Tibial nerve (tissue), 4 donors: ENCODE data around the gene LAGE3.

Experiments used
- EP300 ChIP-seq, 2 donors: sonication (generic); formaldehyde crosslinking; IDR thresholded peaks; one replicate each; pipeline ENCODE4 v1.6.1; 2017; ENCODE audit warnings: antibody characterized with exemption in 2 of 2, mild to moderate bottlenecking in 1 of 2
- POLR2A ChIP-seq, 2 donors: fragments of 450-650 bp; IDR thresholded peaks; one replicate each; pipeline ENCODE4 v1.6.1; 2017; ENCODE audit warnings: antibody characterized with exemption in 2 of 2, mild to moderate bottlenecking in 2 of 2, moderate library complexity in 2 of 2
- TF ChIP-seq, protein P1 (sequence below), 5 experiments: fragments of 200-600 bp in 3 of 5; fragments of 450-650 bp in 2 of 5; sonication (generic) in 3 of 5; IDR thresholded peaks; one replicate each; pipeline ENCODE4 v1.5.1; 2016 to 2019; ENCODE audit warnings: antibody characterized with exemption in 5 of 5, mild to moderate bottlenecking in 3 of 5, moderate library complexity in 2 of 5

- TF ChIP-seq, protein P1, sequence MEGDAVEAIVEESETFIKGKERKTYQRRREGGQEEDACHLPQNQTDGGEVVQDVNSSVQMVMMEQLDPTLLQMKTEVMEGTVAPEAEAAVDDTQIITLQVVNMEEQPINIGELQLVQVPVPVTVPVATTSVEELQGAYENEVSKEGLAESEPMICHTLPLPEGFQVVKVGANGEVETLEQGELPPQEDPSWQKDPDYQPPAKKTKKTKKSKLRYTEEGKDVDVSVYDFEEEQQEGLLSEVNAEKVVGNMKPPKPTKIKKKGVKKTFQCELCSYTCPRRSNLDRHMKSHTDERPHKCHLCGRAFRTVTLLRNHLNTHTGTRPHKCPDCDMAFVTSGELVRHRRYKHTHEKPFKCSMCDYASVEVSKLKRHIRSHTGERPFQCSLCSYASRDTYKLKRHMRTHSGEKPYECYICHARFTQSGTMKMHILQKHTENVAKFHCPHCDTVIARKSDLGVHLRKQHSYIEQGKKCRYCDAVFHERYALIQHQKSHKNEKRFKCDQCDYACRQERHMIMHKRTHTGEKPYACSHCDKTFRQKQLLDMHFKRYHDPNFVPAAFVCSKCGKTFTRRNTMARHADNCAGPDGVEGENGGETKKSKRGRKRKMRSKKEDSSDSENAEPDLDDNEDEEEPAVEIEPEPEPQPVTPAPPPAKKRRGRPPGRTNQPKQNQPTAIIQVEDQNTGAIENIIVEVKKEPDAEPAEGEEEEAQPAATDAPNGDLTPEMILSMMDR (IDR thresholded peaks at IDR 0.05), result no peak
- TF ChIP-seq EP300 (IDR thresholded peaks at IDR 0.05) (no peak), POLR2A (IDR thresholded peaks at IDR 0.05) (no peak)
Measured at GRCh38 chrX:154459832-154460231, 19.2 kb downstream of the LAGE3 start.
